GM13977 (cell line): ENCODE results near the gene GFRA1.

Source experiments
- DNase-seq: peaks from one replicate; pipeline ENCODE4 v3.0.0; 2012; ENCODE audit warnings: low spot score
- CTCF ChIP-seq: IDR thresholded peaks from 2 replicates; pipeline ENCODE4 v1.5.1; 2012; ENCODE audit warnings: mild to moderate bottlenecking, control low read depth; ENCODE audit not compliant: insufficient read depth; ENCODE audit errors: extremely low read depth, missing control alignments
- in situ Hi-C: fragments of 300-500 bp; cut with MboI; formaldehyde crosslinking; loops from one replicate; pipeline ENCODE4 v1.12.0; 2022; ENCODE audit warnings: low sequenced_read_pairs, low pct_unique_long_range_greater_than_20kb, mixed read lengths, inconsistent platforms; ENCODE audit not compliant: unreplicated experiment

Gene GFRA1

GRCh38 chr10:116106611-116107010, 166.4 kb downstream of the GFRA1 start:
- DNase-seq = no peak
- in situ Hi-C loops = no loop called here
- no peak for TF ChIP-seq CTCF

DNA sequence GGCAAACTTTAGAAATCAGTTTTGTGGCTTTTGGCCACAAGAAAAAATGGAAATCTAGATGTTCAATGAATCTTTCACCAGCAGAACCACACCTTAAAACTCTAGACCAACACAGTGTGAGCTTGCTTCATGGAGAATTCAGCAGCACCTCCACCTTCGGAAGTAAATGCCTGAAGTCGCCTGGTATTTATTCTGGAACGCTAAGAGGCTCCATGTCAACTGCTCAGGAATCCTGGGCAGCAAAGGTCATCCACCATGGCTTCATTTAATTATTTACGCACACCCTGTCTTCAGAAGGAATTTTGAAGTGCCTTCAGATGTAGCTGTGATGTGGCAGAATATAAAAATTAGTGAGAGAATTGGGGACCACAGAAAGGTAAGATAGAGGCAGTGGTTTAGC, 167.7 kb downstream of the GFRA1 start:
- in situ Hi-C loops = no loop called here
- no peak for TF ChIP-seq CTCF
- no peak for DNase-seq

DNA sequence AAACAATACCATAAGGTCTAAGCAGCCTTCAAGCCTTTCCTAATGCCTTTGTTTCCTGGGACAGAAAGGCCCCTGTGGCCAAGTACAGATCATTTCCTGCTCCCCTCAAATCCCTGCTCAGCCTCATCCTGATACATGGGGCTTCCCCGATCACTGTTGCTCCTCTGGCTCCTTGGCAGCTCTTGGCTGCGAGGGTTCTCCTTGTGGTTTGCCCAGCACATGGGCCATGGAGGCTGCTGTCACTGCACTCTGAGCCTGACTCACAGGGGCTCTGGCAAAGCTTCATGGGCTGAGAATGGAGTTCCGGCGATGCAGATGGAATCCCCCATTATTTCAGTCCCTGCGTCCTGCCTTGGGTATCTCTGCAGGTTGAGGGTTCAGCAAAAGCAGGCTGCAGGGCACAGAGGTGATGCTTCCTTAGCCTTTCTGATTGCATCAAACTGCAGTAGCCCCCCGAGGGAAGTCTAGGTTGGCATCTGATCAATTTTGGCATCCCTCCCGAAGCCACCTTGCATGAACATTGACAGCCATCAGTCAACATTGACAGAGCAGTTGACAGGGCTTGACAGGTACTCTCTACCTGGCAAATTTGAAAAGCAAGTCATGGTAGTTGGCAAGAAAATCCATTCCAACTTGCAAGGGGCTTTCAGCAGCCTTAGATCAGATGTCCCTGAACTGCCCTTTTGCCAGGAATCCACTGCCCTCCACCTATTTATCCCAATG, 168.6 kb downstream of the GFRA1 start:
- in situ Hi-C loops = no loop called here
- DNase-seq = no peak
- no peak for TF ChIP-seq CTCF

DNA sequence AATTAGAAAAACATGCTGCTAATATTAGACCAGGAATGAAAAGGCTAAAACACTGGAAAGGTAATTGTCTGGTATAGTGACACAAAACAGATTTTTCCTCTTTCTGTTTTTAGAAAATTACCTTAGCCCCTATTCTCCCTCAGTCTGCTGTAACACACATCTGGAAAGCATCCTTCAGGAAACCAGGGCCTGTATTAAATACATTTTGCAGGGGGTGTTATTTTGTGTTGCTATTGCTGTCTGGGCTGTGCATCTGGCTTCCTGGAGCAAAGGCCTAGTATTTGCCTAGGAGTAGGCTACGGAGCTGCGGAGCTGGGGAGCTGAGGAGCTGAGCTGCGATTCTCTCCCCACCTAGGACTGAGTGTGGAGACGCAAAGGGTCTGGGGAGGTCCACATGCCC, 169.3 kb downstream of the GFRA1 start:
- no peak for DNase-seq
- in situ Hi-C loops = no loop called here
- no peak for TF ChIP-seq CTCF

DNA sequence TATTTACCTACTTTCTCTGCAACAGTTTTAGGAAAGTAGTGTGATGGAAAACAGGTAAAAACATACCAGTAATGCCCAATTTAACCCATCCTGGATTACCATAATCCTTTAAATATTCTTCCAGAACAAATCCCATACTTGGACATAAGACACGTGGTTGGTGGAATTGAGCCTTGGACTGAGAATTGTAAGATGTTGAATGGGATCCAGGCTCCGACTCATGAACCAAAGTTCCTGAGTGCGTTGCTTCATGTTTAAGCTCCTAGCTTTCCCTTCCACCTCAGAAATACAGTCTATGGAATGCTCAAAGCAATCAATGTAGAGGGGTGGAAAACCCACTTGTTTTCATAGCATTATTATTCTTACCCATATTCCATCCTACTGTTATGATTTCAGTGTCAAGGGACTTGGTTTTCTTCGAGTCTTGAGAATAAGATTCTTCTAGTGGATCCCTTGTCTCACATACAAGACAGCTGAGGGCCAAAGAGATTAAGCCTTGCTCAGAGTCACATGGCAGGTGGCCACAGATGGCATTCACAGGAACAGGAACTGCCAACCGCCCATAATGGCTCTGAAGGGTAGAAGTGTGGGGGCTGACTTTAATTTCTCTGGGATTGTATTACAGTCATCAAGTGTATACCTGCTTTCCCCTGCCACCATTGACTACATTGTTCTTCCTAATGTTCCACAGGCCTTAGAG, 171.2 kb downstream of the GFRA1 start:
- no peak for DNase-seq
- in situ Hi-C loops = no loop called here
- TF ChIP-seq CTCF = no peak

DNA sequence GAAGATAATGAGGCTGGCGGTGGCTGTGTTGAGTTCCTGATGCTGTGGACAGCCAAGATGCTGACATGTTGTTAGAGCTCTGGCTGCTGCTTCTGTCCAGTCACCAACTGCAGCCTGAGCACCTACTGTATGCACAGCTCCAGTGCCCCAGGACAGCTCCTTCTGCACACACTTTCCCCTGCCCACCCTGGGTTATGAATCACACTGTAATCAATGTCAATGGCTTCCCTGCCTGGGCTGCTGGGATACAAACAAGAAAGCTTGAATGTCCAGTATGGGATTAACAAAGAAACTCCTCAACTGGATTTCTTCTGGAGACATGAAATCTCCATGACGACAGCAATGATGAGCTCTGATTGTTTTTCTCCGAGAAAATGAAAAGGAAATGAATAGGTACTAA, 172.0 kb downstream of the GFRA1 start:
- DNase-seq = no peak
- no peak for TF ChIP-seq CTCF
- in situ Hi-C loops = no loop called here

- no peak for DNase-seq
- no peak for TF ChIP-seq CTCF
- in situ Hi-C loops = no loop called here
These were observed 174.0 kb downstream of the GFRA1 start for GRCh38 chr10:116099023-116099420.
